Right ventricle myocardium superior (tissue), 1 donor: Measurements from ENCODE around the gene LGR4. TPM values are rescaled to one million over a fixed set of nuclear protein-coding genes. Genes with fewer than 3 reads are reported as not detected.

ENCODE experiments used
- ATAC-seq: fragments of 200-7000 bp; cut with Tn5 transposase; one replicate; pipeline ENCODE4 v1.9.1; 2020; ENCODE audit warnings: mild to moderate bottlenecking; ENCODE audit not compliant: poor library complexity
- DNase-seq: peaks from one replicate; pipeline ENCODE4 v3.0.0-alpha.2; 2020
- intact Hi-C: fragments of 100-400 bp; cut with DNase I; formaldehyde crosslinking; loops from one replicate; pipeline ENCODE4 v1.11.2; 2022
- total RNA-seq: library from RNA; stranded (reverse); fragmentation: NEBNext Ultra II Directional; extraction: Animal tissue kit (Norgen Biotek cat#: 25700); gene quantifications from one replicate; pipeline ENCODE4 v1.2.1, GENCODE V29; 2021
- donor health status: DM: no; HTN: yes; CAD: no; lungs with severe emphysema.

The LGR4 gene
- total RNA-seq, 1 donor from 2014 or later = 24.2 TPM

GRCh38 chr11:27395556-27396258, 76.9 kb downstream of the LGR4 start:
- ATAC-seq = peak; percentile 50
- no peak for DNase-seq
- intact Hi-C loops = loop anchor here (10.0 kb wide), 1 partner anchor 69 kb away; no protein-coding TSS in a partner anchor

- no peak for ATAC-seq
- DNase-seq = no peak
- intact Hi-C loops = loop anchor here (10.0 kb wide), 1 partner anchor 70 kb away; no protein-coding TSS in a partner anchor
These were observed 77.8 kb downstream of the LGR4 start for GRCh38 chr11:27394781-27395228.

DNA sequence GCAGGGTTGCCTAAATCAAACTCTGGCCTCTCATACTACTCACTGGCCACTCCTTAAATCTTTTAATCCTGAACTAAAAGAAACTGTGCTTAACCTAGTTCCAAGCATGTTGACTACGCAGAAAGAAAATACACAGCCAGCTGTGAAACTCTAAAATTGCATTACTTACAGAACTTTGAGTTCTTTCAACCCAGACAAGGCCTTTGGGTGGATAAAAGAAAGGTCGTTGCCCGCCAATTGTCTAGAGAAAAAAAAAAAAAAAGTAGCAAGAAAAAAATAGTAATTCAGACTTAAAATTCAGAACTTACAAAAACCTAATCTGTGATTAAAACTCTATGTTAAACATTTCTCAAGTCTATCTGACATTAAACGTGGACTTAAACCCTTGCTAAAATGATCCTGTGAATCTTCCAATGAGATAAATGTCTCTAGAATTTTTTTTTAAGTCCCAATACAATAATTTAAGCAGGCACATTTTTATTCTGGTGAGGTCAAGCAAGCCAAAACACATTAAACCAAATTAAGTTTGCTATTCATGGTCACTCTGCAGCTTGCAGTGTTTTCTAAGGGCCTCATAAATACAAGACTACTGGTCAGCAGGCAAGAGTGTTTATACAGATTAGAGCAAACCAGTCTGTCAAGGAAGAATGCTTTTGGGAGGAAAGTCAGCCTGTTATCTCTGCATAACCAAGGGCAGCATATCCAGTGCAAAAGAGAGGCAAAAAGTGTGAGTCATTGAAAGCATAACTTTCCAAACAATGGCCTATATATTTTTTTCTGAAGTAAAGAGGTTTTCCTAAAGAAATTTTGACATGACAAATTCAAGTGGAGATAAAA, 80.1 kb downstream of the LGR4 start:
- peak; percentile 66 for ATAC-seq
- intact Hi-C loops = loop anchor here (10.0 kb wide), 1 partner anchor 72 kb away; no protein-coding TSS in a partner anchor
- no peak for DNase-seq

- ATAC-seq = no peak
- intact Hi-C loops = loop anchor here (10.0 kb wide), 1 partner anchor 73 kb away; no protein-coding TSS in a partner anchor
These were observed 81.1 kb downstream of the LGR4 start for GRCh38 chr11:27391331-27392015.

GRCh38 chr11:27390318-27391295, 82.0 kb downstream of the LGR4 start:
- intact Hi-C loops = loop anchor here (10.0 kb wide), 1 partner anchor 74 kb away; no protein-coding TSS in a partner anchor
- no peak for ATAC-seq
- no peak for DNase-seq

More at GRCh38 chr11:27391331-27392015, 81.1 kb downstream of the LGR4 start:
- DNase-seq = no peak

DNA sequence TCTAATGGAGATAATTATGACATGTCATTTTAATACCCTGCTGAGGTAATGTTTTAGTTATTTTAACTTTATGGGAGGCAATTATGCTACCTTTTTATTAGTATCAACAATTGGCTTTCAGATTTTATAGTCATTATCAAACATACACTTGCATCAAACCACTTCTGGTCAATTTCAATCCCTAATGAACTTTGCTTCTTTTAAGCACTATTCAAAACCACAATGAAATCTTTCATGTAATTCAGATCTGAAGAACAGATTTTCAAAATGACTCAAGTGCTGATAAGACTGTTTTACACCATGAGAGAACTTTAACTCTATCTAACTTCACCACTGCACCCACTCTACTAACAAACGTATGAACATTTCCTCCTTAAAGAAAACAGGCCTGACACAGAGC, 83.7 kb downstream of the LGR4 start:
- ATAC-seq (no peak), DNase-seq (no peak)
- intact Hi-C loops = no loop called here

DNA sequence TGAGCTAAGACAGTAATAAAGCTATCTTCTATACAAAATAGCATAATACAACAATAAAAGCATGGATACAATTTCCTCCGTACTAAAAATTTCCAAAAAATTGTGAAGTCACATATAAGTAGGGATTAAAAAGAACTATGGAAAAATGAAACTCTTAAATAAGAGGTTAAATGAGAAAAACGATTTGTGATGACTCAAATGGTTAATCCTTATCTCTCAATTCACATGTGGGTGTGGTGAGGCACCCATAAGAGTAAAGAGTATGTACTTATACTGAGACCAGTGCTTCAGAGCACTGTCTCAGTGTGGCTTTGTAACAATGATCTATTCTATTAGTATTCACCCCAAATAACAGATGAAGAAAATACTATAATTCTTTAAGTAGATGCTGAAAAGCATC, 84.6 kb downstream of the LGR4 start:
- DNase-seq = no peak
- intact Hi-C loops = no loop called here
- no peak for ATAC-seq

DNA sequence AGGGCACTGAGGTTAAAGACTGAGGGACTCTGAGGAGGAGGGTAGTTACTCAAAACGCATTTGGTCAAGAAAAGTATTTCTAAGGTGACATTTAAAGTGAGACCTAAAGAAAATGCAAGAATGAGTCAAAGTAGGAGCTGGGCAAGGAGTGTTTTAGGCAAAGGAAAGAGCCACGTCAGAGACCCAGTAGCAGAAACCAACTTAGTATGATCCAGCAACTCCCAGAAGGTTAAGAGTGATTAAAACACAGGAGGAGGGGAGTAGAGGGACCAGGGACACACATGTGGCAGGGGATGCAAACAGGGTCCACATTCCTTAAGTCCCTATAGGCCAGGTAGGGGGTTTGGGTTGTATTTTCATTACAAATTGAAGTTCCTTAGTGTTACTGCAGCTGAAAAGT, 85.2 kb downstream of the LGR4 start:
- no peak for DNase-seq
- intact Hi-C loops = no loop called here
- no peak for ATAC-seq

- intact Hi-C loops = no loop called here
These were observed 86.3 kb downstream of the LGR4 start for GRCh38 chr11:27386181-27386845.

DNA sequence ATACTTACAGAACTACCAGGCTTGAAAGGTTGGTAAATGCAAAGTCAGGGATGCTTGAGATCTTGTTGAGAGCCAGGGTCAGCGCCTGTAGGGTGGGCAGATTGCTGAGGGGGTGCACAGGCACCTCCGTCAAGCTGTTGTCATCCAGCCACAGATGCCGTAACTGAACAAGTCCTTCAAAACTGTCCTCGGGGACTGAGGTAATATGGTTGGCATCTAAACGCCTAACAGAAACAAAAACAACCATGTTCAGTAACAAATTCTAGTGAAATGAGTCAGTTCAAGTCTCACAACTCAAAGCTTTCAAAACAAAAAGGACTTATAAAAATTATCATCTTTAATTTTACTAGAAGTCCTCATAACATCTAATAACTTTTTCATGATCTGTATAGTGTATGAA, 87.3 kb downstream of the LGR4 start:
- DNase-seq = no peak
- peak; percentile 54 for ATAC-seq
- intact Hi-C loops = no loop called here

More at GRCh38 chr11:27386181-27386845, 86.3 kb downstream of the LGR4 start:
- DNase-seq = no peak
- no peak for ATAC-seq

- intact Hi-C loops = no loop called here
- ATAC-seq (no peak), DNase-seq (no peak)
These were observed 88.4 kb downstream of the LGR4 start for GRCh38 chr11:27384227-27384626.

- DNase-seq (no peak), ATAC-seq (no peak)
- intact Hi-C loops = no loop called here
These were observed 88.9 kb downstream of the LGR4 start for GRCh38 chr11:27383645-27384044.

- intact Hi-C loops = no loop called here
- DNase-seq = no peak
- ATAC-seq = no peak
These were observed 91.3 kb downstream of the LGR4 start for GRCh38 chr11:27381238-27381666.

DNA sequence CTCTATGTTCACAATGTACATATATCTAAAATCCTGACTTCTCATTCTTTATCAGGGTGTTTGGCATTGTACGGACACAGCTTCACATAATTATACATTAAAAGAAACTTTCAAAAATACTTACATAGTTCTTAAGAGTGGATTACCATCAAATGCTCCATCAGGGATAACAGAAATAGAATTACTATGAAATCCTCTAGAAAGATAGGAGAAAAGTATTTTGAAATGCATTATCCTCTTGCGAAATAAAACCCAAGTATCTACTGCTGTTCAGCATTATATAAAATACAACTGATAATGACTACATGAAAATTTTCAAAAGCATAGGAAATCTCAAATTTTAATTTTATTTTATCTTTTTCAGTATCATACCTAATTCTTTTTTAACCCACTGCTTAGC, 91.8 kb downstream of the LGR4 start:
- ATAC-seq (no peak), DNase-seq (no peak)
- intact Hi-C loops = no loop called here

DNA sequence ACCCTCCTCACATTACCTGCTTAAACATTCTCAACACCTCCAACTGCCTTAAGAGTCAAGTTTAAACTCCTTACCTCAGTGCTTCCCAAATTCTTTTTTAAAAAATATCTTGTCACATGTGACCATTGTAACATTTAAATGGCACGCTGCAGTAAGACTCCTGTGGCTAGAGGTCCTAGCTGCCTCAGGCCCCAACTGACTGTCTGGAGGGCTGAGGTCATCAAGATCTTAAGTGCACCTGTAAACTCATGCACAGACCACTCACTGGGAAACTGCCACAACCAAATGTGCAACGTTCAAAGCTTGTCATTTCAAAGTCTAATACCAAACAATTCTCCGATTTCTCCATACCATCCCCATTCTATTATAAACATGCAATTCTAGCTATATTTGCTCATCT, 93.1 kb downstream of the LGR4 start:
- no peak for DNase-seq
- no peak for ATAC-seq
- intact Hi-C loops = no loop called here

DNA sequence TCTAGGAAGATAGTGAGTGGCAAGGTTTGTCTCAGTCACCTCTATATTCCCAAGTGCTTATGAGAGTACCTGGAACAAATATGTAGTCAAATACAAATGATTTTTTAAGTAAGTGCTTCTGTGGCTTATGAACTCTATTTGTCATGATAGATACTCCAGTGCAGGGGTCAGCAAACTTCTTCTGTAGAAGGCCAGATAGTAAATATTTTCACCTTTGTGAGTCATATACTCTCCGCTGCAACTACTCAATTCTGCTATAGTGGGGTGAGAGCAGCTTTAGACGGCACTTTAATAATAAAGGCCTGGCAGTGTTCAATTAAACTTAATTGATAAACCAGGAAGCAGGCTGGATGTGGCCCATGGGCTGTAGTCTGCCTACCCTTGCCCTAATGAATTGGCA, 97.2 kb downstream of the LGR4 start:
- intact Hi-C loops = no loop called here
- ATAC-seq (no peak), DNase-seq (no peak)

- DNase-seq (no peak), ATAC-seq (no peak)
- intact Hi-C loops = no loop called here
These were observed 98.6 kb downstream of the LGR4 start for GRCh38 chr11:27373856-27374602.
